Measurements from ENCODE around the gene CCS. TPM values are rescaled to one million over a fixed set of nuclear protein-coding genes. Genes with fewer than 3 reads are reported as not detected.

CCS gene
- total RNA-seq, 2 experiments from 2014 or later, result 31.7 to 36.7 TPM

DNA sequence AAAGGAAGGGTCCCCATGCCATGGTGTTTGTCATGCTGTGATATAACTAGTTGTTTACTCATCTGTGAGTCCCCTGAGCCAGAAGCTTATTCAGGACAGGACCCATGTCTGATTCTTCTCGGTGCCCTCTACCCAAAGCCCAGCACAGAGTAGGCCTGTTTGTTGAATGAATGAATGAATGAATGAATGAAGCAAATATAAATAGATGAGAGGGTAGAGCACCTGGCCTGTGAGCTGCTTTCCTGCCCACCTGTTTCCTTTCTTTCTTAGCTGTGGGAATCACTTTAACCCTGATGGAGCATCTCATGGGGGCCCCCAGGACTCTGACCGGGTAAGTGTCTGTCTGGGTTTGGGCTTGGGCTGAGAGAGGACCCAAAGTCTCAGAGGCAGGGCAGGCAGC lies 7.2 kb downstream of the CCS start:
- H2AFZ ChIP-seq (ENCODE audit: low read length), result no peak overlapping the region
- POLR2A ChIA-PET, result interaction anchor here (0.6 to 1.3 kb wide), 2 partner anchors 17 to 513 kb away, joined by 3 read pairs; no protein-coding TSS in a partner anchor
- TF ChIP-seq, protein P1, sequence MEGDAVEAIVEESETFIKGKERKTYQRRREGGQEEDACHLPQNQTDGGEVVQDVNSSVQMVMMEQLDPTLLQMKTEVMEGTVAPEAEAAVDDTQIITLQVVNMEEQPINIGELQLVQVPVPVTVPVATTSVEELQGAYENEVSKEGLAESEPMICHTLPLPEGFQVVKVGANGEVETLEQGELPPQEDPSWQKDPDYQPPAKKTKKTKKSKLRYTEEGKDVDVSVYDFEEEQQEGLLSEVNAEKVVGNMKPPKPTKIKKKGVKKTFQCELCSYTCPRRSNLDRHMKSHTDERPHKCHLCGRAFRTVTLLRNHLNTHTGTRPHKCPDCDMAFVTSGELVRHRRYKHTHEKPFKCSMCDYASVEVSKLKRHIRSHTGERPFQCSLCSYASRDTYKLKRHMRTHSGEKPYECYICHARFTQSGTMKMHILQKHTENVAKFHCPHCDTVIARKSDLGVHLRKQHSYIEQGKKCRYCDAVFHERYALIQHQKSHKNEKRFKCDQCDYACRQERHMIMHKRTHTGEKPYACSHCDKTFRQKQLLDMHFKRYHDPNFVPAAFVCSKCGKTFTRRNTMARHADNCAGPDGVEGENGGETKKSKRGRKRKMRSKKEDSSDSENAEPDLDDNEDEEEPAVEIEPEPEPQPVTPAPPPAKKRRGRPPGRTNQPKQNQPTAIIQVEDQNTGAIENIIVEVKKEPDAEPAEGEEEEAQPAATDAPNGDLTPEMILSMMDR (conservative IDR thresholded peaks at IDR 0.05; ENCODE audit: low read length), result no peak
- TF ChIP-seq EZH2phosphoT487 (IDR thresholded peaks at IDR 0.05; ENCODE audit: borderline replicate concordance, low read depth, low read length), result no peak
- peaks cover 19% of the 10 kb centered on the region for H3K36me3 ChIP-seq (ENCODE audit: insufficient read depth, low read length)
- no TSS peak for BruUV-seq (replicated peaks)
- CTCF ChIA-PET (ENCODE audit: unreplicated experiment), result no interaction called here
- peak overlapping the region; percentile 30 for H3K27ac ChIP-seq (ENCODE audit: low read depth, low read length, poor library complexity, severe bottlenecking)
- H3K4me2 ChIP-seq (ENCODE audit: low read length), result peak overlapping the region; percentile 49
- no peak overlapping the region for H3K4me3 ChIP-seq (ENCODE audit: low read depth, low read length, poor library complexity, severe bottlenecking)
- H3K9me2 ChIP-seq (ENCODE audit: insufficient read depth, low read length), result no peaks in the 10 kb centered on the region
- H4K20me1 ChIP-seq (ENCODE audit: insufficient read depth, low read length), result no peaks in the 10 kb centered on the region
- no peak for DNase-seq (ENCODE audit: low spot score)
- intact Hi-C loops (cut with micrococcal nuclease; ENCODE audit: unreplicated experiment), result no loop called here
- no peaks in the 10 kb centered on the region for H3K9me3 ChIP-seq (ENCODE audit: low read length)
- no peaks in the 10 kb centered on the region for H3K79me2 ChIP-seq (ENCODE audit: insufficient read depth, low read depth, low read length)
- H3K4me1 ChIP-seq (ENCODE audit: insufficient read depth, low read length, poor library complexity, severe bottlenecking), result peaks cover 32% of the 10 kb centered on the region

DNA sequence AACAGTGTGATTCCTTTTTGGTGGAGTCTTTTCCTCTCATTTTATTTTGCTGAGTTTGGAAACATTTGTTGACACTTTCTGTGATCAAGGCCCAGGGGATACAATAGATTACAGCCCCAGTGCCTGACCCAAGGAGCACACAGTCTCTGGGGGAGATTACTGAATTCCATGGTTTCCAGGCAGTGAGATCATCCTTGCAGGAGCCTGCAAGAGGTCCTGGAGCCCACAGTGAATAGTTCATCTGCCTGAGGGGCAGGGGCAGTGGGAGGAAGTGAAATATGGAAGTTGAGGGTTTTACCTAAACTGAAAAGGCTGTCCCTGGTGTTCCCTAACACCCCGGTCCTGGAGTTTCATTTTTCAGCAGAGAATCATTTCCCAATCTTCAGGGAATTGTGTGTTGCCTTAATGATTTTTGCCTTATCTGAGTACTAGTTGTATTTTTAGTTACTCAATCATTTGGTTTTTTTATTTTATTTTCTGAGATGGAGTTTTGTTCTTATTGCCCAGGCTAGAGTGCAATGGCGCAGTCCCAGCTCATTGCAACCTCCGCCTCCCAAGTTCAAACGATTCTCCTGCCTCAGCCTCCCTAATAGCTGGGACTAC lies 7.7 kb downstream of the CCS start:
- Histone ChIP-seq H4K20me1 (ENCODE audit: insufficient read depth, low read length) (no peaks in the 10 kb centered on the region), H3K9me2 (ENCODE audit: insufficient read depth, low read length) (no peaks in the 10 kb centered on the region), H3K4me3 (ENCODE audit: low read depth, low read length, poor library complexity, severe bottlenecking) (no peak overlapping the region), H3K4me1 (ENCODE audit: insufficient read depth, low read length, poor library complexity, severe bottlenecking) (peaks cover 27% of the 10 kb centered on the region), H3K4me2 (ENCODE audit: low read length) (peak overlapping the region; percentile 49), H2AFZ (ENCODE audit: low read length) (no peak overlapping the region), H3K9me3 (ENCODE audit: low read length) (no peaks in the 10 kb centered on the region), H3K27ac (ENCODE audit: low read depth, low read length, poor library complexity, severe bottlenecking) (peak overlapping the region; percentile 30), H3K79me2 (ENCODE audit: insufficient read depth, low read depth, low read length) (no peaks in the 10 kb centered on the region), H3K36me3 (ENCODE audit: insufficient read depth, low read length) (peaks cover 24% of the 10 kb centered on the region)
- POLR2A ChIA-PET, result interaction anchor here (0.6 to 1.3 kb wide), 3 partner anchors 16 to 512 kb away, joined by 3 read pairs; no protein-coding TSS in a partner anchor
- intact Hi-C loops (cut with micrococcal nuclease; ENCODE audit: unreplicated experiment), result no loop called here
- CTCF ChIA-PET (ENCODE audit: unreplicated experiment), result no interaction called here
- BruUV-seq (replicated peaks), result no TSS peak
- no peak for DNase-seq (ENCODE audit: low spot score)
- TF ChIP-seq, protein P1 (conservative IDR thresholded peaks at IDR 0.05; ENCODE audit: low read length), result no peak
- TF ChIP-seq EZH2phosphoT487 (IDR thresholded peaks at IDR 0.05; ENCODE audit: borderline replicate concordance, low read depth, low read length), result no peak

DNA sequence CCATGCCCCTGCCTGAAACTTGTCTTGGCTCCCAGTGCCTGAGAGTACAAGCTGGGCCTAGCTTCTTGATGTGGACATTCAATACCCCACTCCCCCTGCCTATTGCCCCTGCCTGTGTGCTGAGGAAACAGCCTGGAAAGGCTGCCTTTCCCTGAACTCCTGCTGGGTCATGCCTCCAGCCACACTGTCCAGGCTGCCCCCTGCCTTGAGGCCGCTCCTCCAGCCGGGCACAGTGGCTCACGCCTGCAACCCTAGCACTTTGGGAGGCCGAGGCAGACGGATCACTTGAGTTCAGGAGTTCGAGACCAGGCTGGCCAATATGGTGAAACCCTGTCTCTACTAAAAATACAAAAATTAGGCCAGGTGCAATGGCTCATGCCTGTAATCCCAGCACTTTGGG lies 10.1 kb downstream of the CCS start:
- no peak for DNase-seq (ENCODE audit: low spot score)
- H3K4me2 ChIP-seq (ENCODE audit: low read length), result no peak overlapping the region

More for the DNA sequence above, 10.1 kb downstream of the CCS start:
- ChIA-PET POLR2A (no interaction called here), CTCF (ENCODE audit: unreplicated experiment) (no interaction called here)
- Histone ChIP-seq H3K4me3 (ENCODE audit: low read depth, low read length, poor library complexity, severe bottlenecking) (no peak overlapping the region), H3K9me3 (ENCODE audit: low read length) (no peaks in the 10 kb centered on the region), H3K27ac (ENCODE audit: low read depth, low read length, poor library complexity, severe bottlenecking) (no peak overlapping the region), H2AFZ (ENCODE audit: low read length) (no peak overlapping the region), H4K20me1 (ENCODE audit: insufficient read depth, low read length) (no peaks in the 10 kb centered on the region), H3K36me3 (ENCODE audit: insufficient read depth, low read length) (peaks cover 29% of the 10 kb centered on the region), H3K4me1 (ENCODE audit: insufficient read depth, low read length, poor library complexity, severe bottlenecking) (peaks cover 29% of the 10 kb centered on the region), H3K79me2 (ENCODE audit: insufficient read depth, low read depth, low read length) (no peaks in the 10 kb centered on the region), H3K9me2 (ENCODE audit: insufficient read depth, low read length) (no peaks in the 10 kb centered on the region)
- intact Hi-C loops (cut with micrococcal nuclease; ENCODE audit: unreplicated experiment), result no loop called here
- no TSS peak for BruUV-seq (replicated peaks)
- no peak for TF ChIP-seq EZH2phosphoT487 (IDR thresholded peaks at IDR 0.05; ENCODE audit: borderline replicate concordance, low read depth, low read length)
- TF ChIP-seq, protein P1 (conservative IDR thresholded peaks at IDR 0.05; ENCODE audit: low read length), result no peak
